OCI-LY1 (cell line): Measurements from ENCODE around the gene C17orf58.
"Not testable (repeated sequence)": the region's sequence is repeated elsewhere in the genome, so short reads cannot be mapped to it uniquely, and the experiment has no call there.

Source experiments
- H2AFZ ChIP-seq: fragments of 200-600 bp; sonication (generic), shearing (Covaris generic); 2 replicates; pipeline ENCODE4 v1.6.0; 2014; ENCODE audit warnings: antibody characterized with exemption, mild to moderate bottlenecking, low read length
- H3F3A ChIP-seq: fragments of 200-600 bp; sonication (generic), shearing (Covaris generic); 2 replicates; pipeline ENCODE4 v1.6.0; 2014; ENCODE audit warnings: mild to moderate bottlenecking, antibody characterized with exemption, low read length, moderate library complexity; ENCODE audit not compliant: insufficient read depth
- H3K27ac ChIP-seq: fragments of 200-600 bp; sonication (generic); 2 replicates; pipeline ENCODE4 v1.5.1; 2014; ENCODE audit warnings: low read length, mixed run types, mild to moderate bottlenecking, low read depth; ENCODE audit not compliant: poor library complexity, severe bottlenecking
- H3K27me3 ChIP-seq: fragments of 200-600 bp; sonication (generic); 2 replicates; pipeline ENCODE4 v1.6.0; 2014; ENCODE audit warnings: antibody characterized with exemption, mild to moderate bottlenecking, low read length, moderate library complexity; ENCODE audit not compliant: insufficient read depth
- H3K36me3 ChIP-seq: fragments of 200-600 bp; sonication (generic); 2 replicates; pipeline ENCODE4 v1.6.1; 2014; ENCODE audit warnings: mild to moderate bottlenecking, antibody characterized with exemption, low read length, moderate library complexity, mixed read lengths; ENCODE audit not compliant: insufficient read depth
- H3K4me1 ChIP-seq: fragments of 200-600 bp; sonication (generic); 2 replicates; pipeline ENCODE4 v1.5.1; 2014; ENCODE audit warnings: mild to moderate bottlenecking, low read length, moderate library complexity; ENCODE audit not compliant: insufficient read depth, severe bottlenecking
- H3K4me2 ChIP-seq: fragments of 200-600 bp; sonication (generic), shearing (Covaris generic); 2 replicates; pipeline ENCODE4 v1.6.1; 2014; ENCODE audit warnings: low read length
- H3K4me3 ChIP-seq: fragments of 200-600 bp; sonication (generic); 2 replicates; pipeline ENCODE4 v1.5.1; 2014; ENCODE audit warnings: low read length, low read depth, mild to moderate bottlenecking, mixed read lengths; ENCODE audit not compliant: poor library complexity, severe bottlenecking
- H3K79me2 ChIP-seq: fragments of 200-600 bp; shearing (Covaris generic); 2 replicates; pipeline ENCODE4 v1.6.1; 2016; ENCODE audit warnings: mixed run types, low read length, mixed read lengths; ENCODE audit not compliant: insufficient read depth
- H3K9ac ChIP-seq: fragments of 200-600 bp; sonication (generic), shearing (Covaris generic); 2 replicates; pipeline ENCODE4 v1.6.1; 2014; ENCODE audit warnings: mild to moderate bottlenecking, low read length, mixed read lengths
- H3K9me2 ChIP-seq: fragments of 200-600 bp; sonication (generic), shearing (Covaris generic); 2 replicates; pipeline ENCODE4 v1.6.1; 2014; ENCODE audit warnings: low read depth, mild to moderate bottlenecking, low read length, mixed read lengths
- H3K9me3 ChIP-seq: fragments of 200-600 bp; shearing (Covaris generic); 2 replicates; pipeline ENCODE4 v1.6.1; 2014; ENCODE audit warnings: low read length, mixed read lengths
- H4K20me1 ChIP-seq: fragments of 200-600 bp; sonication (generic), shearing (Covaris generic); 2 replicates; pipeline ENCODE4 v1.6.0; 2016; ENCODE audit warnings: mild to moderate bottlenecking, low read length; ENCODE audit not compliant: insufficient read depth
- EZH2 ChIP-seq: fragments of 200-600 bp; sonication (generic), shearing (Covaris generic); IDR thresholded peaks from 2 replicates; pipeline ENCODE4 v1.8.0; 2017; ENCODE audit warnings: borderline replicate concordance, mixed run types, mild to moderate bottlenecking, antibody characterized with exemption, low read length, moderate library complexity, mixed read lengths
- TF ChIP-seq, protein P1 (sequence below): fragments of 200-600 bp; sonication (generic), shearing (Covaris generic); IDR thresholded peaks from 2 replicates; pipeline ENCODE4 v1.5.1; 2017; ENCODE audit warnings: mild to moderate bottlenecking, antibody characterized with exemption, low read length, moderate library complexity, mixed read lengths

The C17orf58 gene

GRCh38 chr17:68020409-68020756, 24.1 kb upstream of the C17orf58 start:
- peak overlapping the region; percentile 64 for H3K9ac ChIP-seq
- no peaks in the 10 kb centered on the region for H3K27me3 ChIP-seq
- no peak overlapping the region for H3K27ac ChIP-seq
- H4K20me1 ChIP-seq, result no peaks in the 10 kb centered on the region
- no peaks in the 10 kb centered on the region for H3K36me3 ChIP-seq
- H3K9me2 ChIP-seq, result no peaks in the 10 kb centered on the region
- H2AFZ ChIP-seq, result 0 out of 2 replicates have a peak overlapping the region, but pooled peaks have one; percentile 0
- no peaks in the 10 kb centered on the region for H3K79me2 ChIP-seq
- H3K4me3 ChIP-seq, result peak overlapping the region; percentile 61
- peak overlapping the region; percentile 64 for H3K4me2 ChIP-seq
- H3K9me3 ChIP-seq, result no peaks in the 10 kb centered on the region; the same call in 1 of the 2 replicates
- no peak for TF ChIP-seq EZH2
- H3K4me1 ChIP-seq, result peaks cover 23% of the 10 kb centered on the region
- no peaks in the 10 kb centered on the region for H3F3A ChIP-seq

DNA sequence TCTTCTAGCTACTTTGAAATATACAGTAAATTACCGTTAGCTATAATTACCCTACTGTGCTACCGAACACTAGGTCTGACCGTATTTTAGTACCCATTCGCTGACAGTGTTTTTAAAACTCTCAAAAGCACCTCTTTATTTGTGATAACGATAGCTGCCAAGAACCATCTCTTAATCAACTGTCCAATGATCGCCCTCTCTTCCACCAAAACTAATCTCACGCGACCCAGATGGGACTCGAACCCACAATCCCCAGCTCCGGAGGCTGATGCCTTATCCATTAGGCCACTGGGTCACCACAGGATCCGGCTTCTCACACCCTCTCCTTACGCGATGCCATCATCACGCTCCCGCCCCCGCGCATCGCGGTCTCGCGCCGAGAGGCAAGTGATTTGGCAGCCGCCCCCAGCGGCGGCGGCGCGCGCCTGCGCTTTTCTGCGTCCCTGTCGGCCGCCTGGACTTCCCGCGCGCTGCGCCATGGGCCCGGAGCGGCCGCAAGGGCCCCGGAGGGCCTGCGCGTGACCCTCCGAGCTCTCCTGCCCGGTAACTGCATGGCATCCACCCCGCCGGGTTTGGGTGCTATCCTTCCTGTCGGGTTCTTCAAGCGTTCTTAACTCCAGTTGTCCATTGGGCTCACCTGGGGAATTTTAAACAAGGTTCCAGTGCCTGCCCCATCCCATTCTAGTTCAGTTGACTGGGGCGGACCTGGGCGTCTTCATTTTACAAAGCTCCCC, 23.6 kb upstream of the C17orf58 start:
- peaks cover 23% of the 10 kb centered on the region for H3K4me1 ChIP-seq
- H3K79me2 ChIP-seq, result no peaks in the 10 kb centered on the region
- no peaks in the 10 kb centered on the region for H3K36me3 ChIP-seq
- H3F3A ChIP-seq, result no peaks in the 10 kb centered on the region
- TF ChIP-seq, protein P1, sequence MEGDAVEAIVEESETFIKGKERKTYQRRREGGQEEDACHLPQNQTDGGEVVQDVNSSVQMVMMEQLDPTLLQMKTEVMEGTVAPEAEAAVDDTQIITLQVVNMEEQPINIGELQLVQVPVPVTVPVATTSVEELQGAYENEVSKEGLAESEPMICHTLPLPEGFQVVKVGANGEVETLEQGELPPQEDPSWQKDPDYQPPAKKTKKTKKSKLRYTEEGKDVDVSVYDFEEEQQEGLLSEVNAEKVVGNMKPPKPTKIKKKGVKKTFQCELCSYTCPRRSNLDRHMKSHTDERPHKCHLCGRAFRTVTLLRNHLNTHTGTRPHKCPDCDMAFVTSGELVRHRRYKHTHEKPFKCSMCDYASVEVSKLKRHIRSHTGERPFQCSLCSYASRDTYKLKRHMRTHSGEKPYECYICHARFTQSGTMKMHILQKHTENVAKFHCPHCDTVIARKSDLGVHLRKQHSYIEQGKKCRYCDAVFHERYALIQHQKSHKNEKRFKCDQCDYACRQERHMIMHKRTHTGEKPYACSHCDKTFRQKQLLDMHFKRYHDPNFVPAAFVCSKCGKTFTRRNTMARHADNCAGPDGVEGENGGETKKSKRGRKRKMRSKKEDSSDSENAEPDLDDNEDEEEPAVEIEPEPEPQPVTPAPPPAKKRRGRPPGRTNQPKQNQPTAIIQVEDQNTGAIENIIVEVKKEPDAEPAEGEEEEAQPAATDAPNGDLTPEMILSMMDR, result peak; percentile 28; the same call in 1 of the 2 replicates
- TF ChIP-seq EZH2, result no peak
- H3K27ac ChIP-seq, result no peak overlapping the region
- H4K20me1 ChIP-seq, result no peaks in the 10 kb centered on the region
- H2AFZ ChIP-seq, result 0 out of 2 replicates have a peak overlapping the region, but pooled peaks have one; percentile 0
- H3K9me2 ChIP-seq, result no peaks in the 10 kb centered on the region
- no peaks in the 10 kb centered on the region; the same call in 1 of the 2 replicates for H3K9me3 ChIP-seq
- H3K4me3 ChIP-seq, result peak overlapping the region; percentile 61
- no peaks in the 10 kb centered on the region for H3K27me3 ChIP-seq
- peak overlapping the region; percentile 64 for H3K9ac ChIP-seq
- peak overlapping the region; percentile 64 for H3K4me2 ChIP-seq

DNA sequence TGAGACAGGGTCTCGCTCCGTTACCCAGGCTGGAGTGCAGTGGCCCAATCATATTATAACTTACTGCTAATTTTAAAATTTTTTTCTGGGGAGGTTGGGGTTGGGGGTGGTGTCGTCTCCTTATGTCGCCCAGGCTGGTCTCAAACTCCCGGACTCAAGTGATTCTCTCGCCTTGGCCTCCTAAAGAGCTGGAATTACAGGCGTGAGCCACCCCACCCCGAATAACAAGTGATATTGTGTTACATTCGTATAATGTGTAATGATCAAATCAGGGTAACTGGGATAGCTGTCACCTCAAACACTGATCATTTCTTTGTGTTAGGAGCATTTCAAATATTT, 23.0 kb upstream of the C17orf58 start:
- Histone ChIP-seq H4K20me1 (no peaks in the 10 kb centered on the region), H3K4me3 (peak overlapping the region; percentile 61), H3K36me3 (no peaks in the 10 kb centered on the region), H3K4me2 (peak overlapping the region; percentile 64), H2AFZ (no peak overlapping the region), H3K9me2 (no peaks in the 10 kb centered on the region), H3K27ac (no peak overlapping the region), H3K9me3 (no peaks in the 10 kb centered on the region; the same call in 1 of the 2 replicates), H3K9ac (peak overlapping the region; percentile 36; the same call in 1 of the 2 replicates), H3K4me1 (peaks cover 23% of the 10 kb centered on the region), H3F3A (no peaks in the 10 kb centered on the region), H3K27me3 (no peaks in the 10 kb centered on the region), H3K79me2 (no peaks in the 10 kb centered on the region)
- no peak for TF ChIP-seq EZH2
- TF ChIP-seq, protein P1, result no peak

- not testable (repeated sequence) for H3K27ac ChIP-seq, H3F3A ChIP-seq, H3K36me3 ChIP-seq, H3K9me2 ChIP-seq, H3K9ac ChIP-seq, H2AFZ ChIP-seq, H4K20me1 ChIP-seq, H3K4me2 ChIP-seq, H3K79me2 ChIP-seq, H3K27me3 ChIP-seq, H3K9me3 ChIP-seq, H3K4me3 ChIP-seq
- H3K4me1 ChIP-seq, result peaks cover 23% of the 10 kb centered on the region
Observed at GRCh38 chr17:68018493-68018892, 22.2 kb upstream of the C17orf58 start.
